GM13976 (cell line): ENCODE results near the gene AAR2.

ENCODE experiments used
- DNase-seq: peaks from one replicate; pipeline ENCODE4 v3.0.0; 2012; ENCODE audit warnings: low spot score
- CTCF ChIP-seq: IDR thresholded peaks from 2 replicates; pipeline ENCODE4 v1.5.1; 2012; ENCODE audit warnings: borderline replicate concordance, mild to moderate bottlenecking; ENCODE audit not compliant: insufficient read depth; ENCODE audit errors: extremely low read depth, missing control alignments, control extremely low read depth
- in situ Hi-C: fragments of 300-500 bp; cut with MboI; formaldehyde crosslinking; loops from one replicate; pipeline ENCODE4 v1.12.0; 2022; ENCODE audit warnings: low sequenced_read_pairs, mixed read lengths, inconsistent platforms; ENCODE audit not compliant: unreplicated experiment

Gene AAR2

GRCh38 chr20:36281785-36282380 is 45.6 kb downstream of the AAR2 start:
- TF ChIP-seq CTCF: no peak
- DNase-seq: peak; percentile 2
- in situ Hi-C loops: no loop called here

- TF ChIP-seq CTCF: no peak
- in situ Hi-C loops: no loop called here
- DNase-seq: no peak
These were observed 48.5 kb downstream of the AAR2 start for GRCh38 chr20:36284751-36285150.

GRCh38 chr20:36285746-36286447 is 49.6 kb downstream of the AAR2 start:
- no peak for TF ChIP-seq CTCF
- DNase-seq: peak; percentile 1
- in situ Hi-C loops: no loop called here

GRCh38 chr20:36297656-36298055 is 61.4 kb downstream of the AAR2 start:
- no peak for TF ChIP-seq CTCF
- no peak for DNase-seq
- in situ Hi-C loops: no loop called here

GRCh38 chr20:36298061-36298460 is 61.8 kb downstream of the AAR2 start:
- DNase-seq: peak; percentile 1
- no peak for TF ChIP-seq CTCF
- in situ Hi-C loops: no loop called here

- TF ChIP-seq CTCF: no peak
- DNase-seq: peak; percentile 1
- in situ Hi-C loops: no loop called here
These were observed 62.6 kb downstream of the AAR2 start for GRCh38 chr20:36298795-36299339.

- no peak for TF ChIP-seq CTCF
- in situ Hi-C loops: no loop called here
- no peak for DNase-seq
These were observed 63.2 kb downstream of the AAR2 start for GRCh38 chr20:36299459-36299858.
